Activated CD8-positive, alpha-beta memory T cell treated with anti-CD3 and anti-CD28 coated beads, Interleukin-2, amount 50 U/mL, for 4 hours (primary cell): Measurements from ENCODE around the gene FOXK2.

Experiments
- DNase-seq: peaks from one replicate; pipeline ENCODE4 v3.0.0-alpha.2; 2020

The FOXK2 gene

GRCh38 chr17:82611140-82612058 is 91.9 kb downstream of the FOXK2 start:
- no peak for DNase-seq

DNA sequence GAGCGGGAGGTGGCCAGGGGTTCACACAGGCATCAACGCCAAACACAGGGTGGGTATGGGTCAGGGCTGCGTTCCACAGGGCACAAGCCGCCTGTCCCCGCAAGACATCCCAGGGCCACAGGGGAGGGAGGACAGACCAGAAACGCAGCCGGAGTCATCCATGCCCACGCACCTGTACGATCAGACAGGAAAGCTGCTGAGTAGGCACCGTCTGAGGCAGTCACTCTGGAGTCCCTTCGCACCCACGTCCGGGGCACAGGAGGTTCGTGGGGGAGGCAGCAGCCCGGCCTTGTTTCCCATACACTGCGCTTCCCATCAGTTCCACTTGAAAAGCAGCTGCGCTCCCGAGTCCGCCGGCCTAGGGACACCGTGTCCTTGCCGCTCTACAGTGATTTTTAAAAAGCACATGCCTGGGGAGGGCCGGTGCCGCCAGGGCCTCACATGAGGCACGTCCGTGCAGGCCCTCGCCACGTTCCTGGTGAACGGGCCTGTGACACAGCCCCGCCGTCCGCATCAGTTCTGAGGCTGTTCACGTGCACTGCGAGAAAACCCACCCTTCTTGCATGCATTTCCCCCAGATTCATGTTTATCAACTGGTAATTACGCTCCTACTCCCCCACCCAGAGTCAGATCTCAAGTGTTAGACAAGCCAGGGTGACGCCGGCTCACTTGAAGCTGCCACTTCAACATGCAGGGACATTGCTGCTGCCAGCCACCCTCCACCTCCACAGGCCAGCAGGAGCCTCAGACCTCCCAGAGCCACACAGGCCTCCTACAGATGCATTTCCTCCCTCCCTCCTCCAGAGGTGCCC is 94.0 kb downstream of the FOXK2 start:
- DNase-seq = no peak

DNA sequence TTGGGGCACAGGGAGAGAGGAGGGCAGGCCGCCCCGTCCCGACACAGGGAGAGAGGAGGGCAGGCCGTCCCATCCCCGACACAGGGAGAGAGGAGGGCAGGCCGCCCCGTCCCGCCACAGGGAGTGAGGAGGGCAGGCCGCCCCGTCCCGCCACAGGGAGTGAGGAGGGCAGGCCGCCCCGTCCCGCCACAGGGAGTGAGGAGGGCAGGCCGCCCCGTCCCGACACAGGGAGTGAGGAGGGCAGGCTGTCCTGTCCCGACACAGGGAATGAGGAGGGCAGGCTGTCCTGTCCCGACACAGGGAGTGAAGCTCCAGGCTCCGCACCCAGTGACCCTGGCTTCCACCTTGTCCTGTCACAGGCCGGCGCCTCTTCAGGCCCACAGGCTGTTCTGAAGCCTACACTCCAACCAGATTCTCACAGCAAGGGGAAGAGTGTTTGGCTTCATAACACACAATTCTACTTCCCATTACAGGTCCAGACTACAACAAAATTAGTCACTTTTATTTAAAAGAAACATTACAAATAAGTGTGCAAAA is 94.6 kb downstream of the FOXK2 start:
- DNase-seq = no peak

DNA sequence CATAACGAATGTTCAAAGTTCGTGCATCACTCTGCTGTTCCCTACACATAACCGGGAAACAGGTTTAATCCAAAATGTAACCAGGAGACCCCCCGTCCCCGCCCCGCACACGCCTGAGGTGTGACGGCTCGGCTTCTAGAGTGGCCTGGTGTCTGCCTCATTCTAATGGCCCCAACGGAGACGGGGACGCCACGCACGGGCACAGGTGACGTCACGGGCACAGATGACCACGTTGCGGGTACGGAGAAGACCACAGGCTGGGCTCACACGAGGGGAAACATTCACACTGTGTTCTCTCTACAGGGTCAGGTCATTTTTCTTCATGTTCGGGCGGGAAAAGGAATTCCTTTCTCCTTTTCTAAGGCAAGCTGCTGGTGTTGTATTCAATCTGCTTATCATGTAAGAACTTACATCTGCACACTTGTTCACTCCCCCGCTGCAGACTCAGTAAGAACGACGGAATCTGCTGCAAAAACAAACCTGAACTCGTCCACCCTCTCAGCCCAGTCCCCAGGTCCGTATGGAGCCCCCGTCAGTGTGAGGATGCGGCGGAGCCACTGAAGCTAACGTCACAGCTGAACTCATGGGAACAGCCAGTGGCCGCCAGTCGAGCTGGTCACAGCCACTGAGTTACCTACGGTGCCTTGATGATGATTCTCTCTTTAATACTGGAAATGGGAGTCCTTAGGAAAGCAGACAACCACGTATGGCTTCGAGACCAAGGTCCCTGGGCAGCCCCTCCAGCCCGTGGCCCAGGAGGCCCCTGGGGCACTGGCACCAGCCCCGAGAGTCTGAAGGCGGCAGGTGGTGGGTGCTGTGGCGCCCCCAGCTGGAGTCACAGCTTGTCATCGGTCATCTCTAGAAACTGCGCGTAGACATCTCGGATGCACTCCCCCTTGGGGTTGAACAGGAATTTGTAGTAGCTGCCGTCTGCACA is 95.8 kb downstream of the FOXK2 start:
- DNase-seq = no peak

GRCh38 chr17:82616021-82616711 is 96.6 kb downstream of the FOXK2 start:
- no peak for DNase-seq

DNA sequence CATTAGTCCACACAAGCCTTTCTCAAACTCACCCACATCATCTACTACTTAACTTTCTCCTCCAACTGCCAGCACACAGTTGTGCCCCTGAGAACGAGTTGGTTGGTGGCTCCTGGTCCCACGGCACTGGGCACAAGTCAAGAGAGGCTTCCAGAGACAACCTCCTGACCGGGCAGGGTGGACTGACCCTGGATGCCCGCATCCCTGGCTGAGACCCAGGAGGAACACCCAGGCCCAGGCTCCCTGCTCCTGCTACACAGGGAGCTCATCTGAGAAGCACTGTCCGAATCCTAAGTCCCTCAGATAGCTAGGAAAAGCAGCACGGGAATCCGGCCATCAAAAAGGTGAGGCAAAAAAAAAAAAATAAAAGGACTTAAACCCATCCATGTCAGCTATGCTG is 99.7 kb downstream of the FOXK2 start:
- DNase-seq = no peak

DNA sequence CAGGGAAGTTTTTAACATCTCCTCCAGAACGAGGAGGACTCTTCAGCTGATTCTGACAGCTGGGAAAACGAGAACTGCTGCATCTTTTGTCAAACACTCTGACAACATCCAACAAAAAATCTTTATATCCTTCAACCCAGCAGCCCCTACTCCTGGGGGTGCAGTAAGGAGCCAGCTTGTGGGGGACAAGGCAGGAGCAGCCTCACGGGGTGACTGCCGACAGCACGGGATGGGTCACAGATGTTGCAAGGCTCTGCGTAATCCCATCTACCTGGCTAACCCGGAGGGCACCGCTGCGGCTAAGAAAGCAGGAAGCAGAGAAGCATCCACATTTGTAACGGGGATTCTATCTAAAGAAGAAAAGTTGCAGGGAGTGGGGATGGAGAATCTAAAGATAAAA is 100.1 kb downstream of the FOXK2 start:
- no peak for DNase-seq

DNA sequence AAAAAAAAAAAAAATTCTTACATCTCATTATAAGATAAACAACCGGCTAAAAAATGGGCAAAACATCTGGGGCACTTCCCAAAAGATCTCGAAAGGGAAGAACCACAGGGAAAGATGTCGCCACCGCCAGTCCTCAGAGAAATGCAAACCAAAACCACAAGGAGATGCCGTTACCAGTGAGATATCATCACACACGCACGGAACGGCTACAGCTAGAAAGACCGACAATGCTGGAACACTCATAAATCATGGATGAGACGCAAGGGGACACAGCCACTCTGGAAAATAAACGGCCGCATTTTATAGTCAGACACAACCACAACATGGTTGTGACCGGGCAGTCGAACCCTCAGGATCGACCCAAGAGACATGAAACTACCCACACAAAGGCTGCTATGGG is 104.2 kb downstream of the FOXK2 start:
- DNase-seq = no peak

DNA sequence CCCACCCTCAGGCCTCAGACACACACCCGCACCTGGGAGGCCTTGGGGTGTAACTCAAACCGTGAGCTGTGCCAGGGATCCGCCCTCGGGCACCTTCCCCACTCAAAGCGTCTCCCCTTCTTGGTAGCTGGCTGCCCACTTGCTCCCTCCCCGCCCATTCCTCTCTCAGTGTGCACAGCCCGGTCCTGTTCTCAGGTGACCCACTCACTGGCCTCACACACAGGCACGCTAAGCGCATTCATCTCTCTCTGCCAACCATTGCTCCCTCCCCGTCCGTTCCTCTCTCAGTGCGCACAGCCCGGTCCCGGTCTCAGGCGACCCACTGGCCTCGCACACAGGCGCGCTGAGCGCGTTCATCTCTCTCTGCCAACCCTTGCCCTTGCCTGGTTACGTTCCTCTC is 107.9 kb downstream of the FOXK2 start:
- no peak for DNase-seq

- no peak for DNase-seq
Observed at GRCh38 chr17:82629748-82630147, 110.2 kb downstream of the FOXK2 start.

DNA sequence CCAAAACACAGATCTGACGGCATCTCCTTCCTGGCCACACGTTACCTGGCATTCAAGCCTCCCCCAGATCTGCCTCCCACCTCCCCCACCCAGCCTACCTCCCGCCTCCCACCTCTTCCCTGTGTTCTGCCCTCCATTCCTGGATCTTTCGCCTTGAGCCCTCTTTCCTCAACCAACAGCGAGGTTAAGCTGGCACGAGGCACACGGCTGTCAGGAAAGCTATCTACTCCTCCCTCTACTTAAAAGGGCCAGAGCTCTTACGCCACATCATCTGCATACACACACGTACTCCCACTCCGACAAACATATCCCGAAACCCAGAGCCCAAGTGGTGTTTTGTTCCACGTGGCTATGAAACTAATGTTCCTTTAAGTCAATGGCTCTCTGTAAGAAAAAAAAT is 110.7 kb downstream of the FOXK2 start:
- DNase-seq = no peak

GRCh38 chr17:82631544-82631943 is 112.0 kb downstream of the FOXK2 start:
- DNase-seq = no peak

DNA sequence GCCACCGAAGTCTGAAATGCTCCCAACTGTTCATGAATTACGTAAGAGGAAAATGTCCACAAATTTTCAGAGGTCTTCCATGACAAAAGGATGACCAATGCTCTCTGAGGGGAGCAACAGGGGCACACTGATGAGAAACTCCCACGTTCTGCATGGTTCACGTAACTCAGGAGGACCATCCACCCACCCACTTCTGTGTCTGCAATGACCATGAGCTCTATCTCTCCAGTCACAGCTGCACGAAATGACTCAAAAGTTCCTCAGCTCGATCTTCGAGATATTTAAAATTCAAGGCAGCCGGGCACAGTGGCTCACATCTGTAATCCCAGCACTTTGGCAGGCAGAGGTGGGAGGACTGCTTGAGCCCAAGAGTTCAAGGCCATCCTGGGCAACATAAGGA is 112.9 kb downstream of the FOXK2 start:
- DNase-seq = no peak

DNA sequence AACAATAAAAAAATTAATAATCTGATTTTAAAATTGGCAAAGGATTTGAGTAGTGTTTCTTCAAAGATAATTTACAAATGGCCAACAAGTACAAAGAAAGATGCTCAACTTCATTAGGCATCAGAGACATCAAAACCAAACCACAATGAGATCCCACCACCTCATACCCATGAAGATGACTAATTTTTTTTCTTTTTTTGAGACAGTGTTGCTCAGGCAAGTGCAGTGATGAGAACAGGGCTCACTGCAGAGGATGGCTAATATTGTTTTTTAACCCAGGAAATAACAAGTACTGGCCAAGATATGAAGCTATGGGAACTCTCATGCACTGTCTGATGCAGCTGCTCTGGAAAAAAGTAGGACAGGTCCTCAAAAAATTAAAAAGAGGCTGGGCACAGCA is 113.8 kb downstream of the FOXK2 start:
- DNase-seq = no peak

GRCh38 chr17:82636626-82637598 is 117.4 kb downstream of the FOXK2 start:
- no peak for DNase-seq

GRCh38 chr17:82638183-82638773 is 118.7 kb downstream of the FOXK2 start:
- DNase-seq = no peak

GRCh38 chr17:82639628-82640027 is 120.1 kb downstream of the FOXK2 start:
- no peak for DNase-seq

GRCh38 chr17:82640036-82640435 is 120.5 kb downstream of the FOXK2 start:
- DNase-seq = no peak

- DNase-seq = no peak
Observed at GRCh38 chr17:82642022-82642421, 122.5 kb downstream of the FOXK2 start.

DNA sequence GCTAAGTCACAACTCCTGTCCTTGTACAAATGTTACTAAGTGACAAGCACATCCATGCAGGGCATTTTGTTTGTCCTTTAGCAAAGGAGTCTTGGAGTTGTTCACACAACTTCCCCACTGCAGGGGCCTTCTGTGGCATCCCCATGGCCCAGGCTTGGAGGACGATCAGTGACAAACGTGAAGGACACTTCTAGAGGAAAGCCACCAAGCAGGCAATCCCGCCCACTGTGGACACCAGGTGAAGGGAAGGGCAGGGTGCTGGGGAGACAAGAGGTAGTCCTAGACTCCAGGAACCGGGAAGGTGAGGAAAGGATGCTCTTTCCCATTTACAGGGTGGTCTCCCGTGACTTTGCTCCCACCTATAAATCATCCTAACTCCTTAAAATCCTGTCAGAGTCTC is 124.6 kb downstream of the FOXK2 start:
- no peak for DNase-seq
